GM12892 (cell line): ENCODE results near the gene GPATCH2.

Source experiments
- POLR2A ChIP-seq: IDR thresholded peaks from 2 replicates; pipeline ENCODE4 v1.6.1; 2011; ENCODE audit warnings: low read depth, low read length, control low read depth
- TAF1 ChIP-seq: IDR thresholded peaks from 2 replicates; pipeline ENCODE4 v1.6.1; 2011; ENCODE audit warnings: low read depth, mild to moderate bottlenecking, control low read depth, low read length, borderline replicate concordance

- TF ChIP-seq POLR2A (no peak), TAF1 (no peak)
These were observed 241.0 kb downstream of the GPATCH2 start for GRCh38 chr1:217389895-217390294.
